ENCODE data around the gene HPSE2. TPM values are rescaled to one million over a fixed set of nuclear protein-coding genes. Genes with fewer than 3 reads are reported as not detected.

The HPSE2 gene
- total and polyA plus RNA-seq, 4 donors, result 0.05 TPM; not detected in 3

DNA sequence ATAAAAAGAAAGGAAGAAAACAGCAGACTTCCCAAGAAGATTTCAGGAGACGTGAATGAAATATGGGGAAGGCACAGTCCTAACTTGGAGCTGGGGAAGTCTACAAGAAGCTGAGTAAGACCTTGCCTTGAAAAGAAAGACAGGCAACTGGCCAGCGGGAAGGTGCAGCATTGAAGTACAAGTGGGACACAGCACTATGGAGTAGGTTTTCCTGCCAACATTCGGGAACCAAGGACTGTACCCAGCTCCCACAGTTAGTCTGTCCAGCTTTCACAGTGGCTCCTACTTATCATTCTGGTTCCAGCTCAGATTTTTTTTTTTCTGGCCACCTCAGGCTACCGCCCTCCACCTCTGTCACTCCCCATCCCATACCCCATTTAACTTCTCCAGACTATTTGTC, 798.9 kb downstream of the HPSE2 start:
- WGBS, result 100% methylated on average over 4 of the region's 4 CpGs
- Histone ChIP-seq H3K27ac (ENCODE audit: low read depth in 1 of 2, low read length in 2 of 2) (no peak overlapping the region), H3K36me3 (ENCODE audit: control insufficient read depth in 4 of 4, insufficient read depth in 3 of 4, low read depth in 1 of 4, low read length in 3 of 4) (peaks cover 17 to 42% (median 28%) of the 10 kb centered on the region in 4 donors), H3K4me1 (ENCODE audit: control insufficient read depth in 4 of 4, insufficient read depth in 4 of 4, low read length in 3 of 4) (no peaks in the 10 kb centered on the region), H3K27me3 (ENCODE audit: control insufficient read depth in 4 of 4, insufficient read depth in 4 of 4, low read length in 3 of 4) (no peaks in the 10 kb centered on the region), H3K4me3 (ENCODE audit: low read depth in 1 of 3, low read length in 3 of 3) (no peak overlapping the region), H3K9ac (ENCODE audit: low read depth in 1 of 2, low read length in 2 of 2) (no peak overlapping the region), H3K9me3 (ENCODE audit: control insufficient read depth in 4 of 4, low read length in 3 of 4) (no peaks in the 10 kb centered on the region)
- DNase-seq (ENCODE audit: low spot score), result no peak
- TF ChIP-seq TAF1 (conservative IDR thresholded peaks at IDR 0.05) (no peak), RAD21 (IDR thresholded peaks at IDR 0.05) (no peak), REST (IDR thresholded peaks at IDR 0.05) (no peak), SP1 (IDR thresholded peaks at IDR 0.05) (no peak), NR2F2 (IDR thresholded peaks at IDR 0.05) (no peak)

- Histone ChIP-seq H3K4me1 (ENCODE audit: control insufficient read depth in 4 of 4, insufficient read depth in 4 of 4, low read length in 3 of 4) (no peaks in the 10 kb centered on the region), H3K27me3 (ENCODE audit: control insufficient read depth in 4 of 4, insufficient read depth in 4 of 4, low read length in 3 of 4) (no peaks in the 10 kb centered on the region), H3K9me3 (ENCODE audit: control insufficient read depth in 4 of 4, low read length in 3 of 4) (no peaks in the 10 kb centered on the region), H3K4me3 (ENCODE audit: low read depth in 1 of 3, low read length in 3 of 3) (no peak overlapping the region), H3K36me3 (ENCODE audit: control insufficient read depth in 4 of 4, insufficient read depth in 3 of 4, low read depth in 1 of 4, low read length in 3 of 4) (peaks cover 26 to 47% (median 39%) of the 10 kb centered on the region in 4 donors), H3K9ac (ENCODE audit: low read depth in 1 of 2, low read length in 2 of 2) (no peak overlapping the region), H3K27ac (ENCODE audit: low read depth in 1 of 2, low read length in 2 of 2) (no peak overlapping the region)
- 98% methylated on average over 12 of the region's 12 CpGs for WGBS
- no peak for TF ChIP-seq JUND (IDR thresholded peaks at IDR 0.05)
- no peak for DNase-seq (ENCODE audit: low spot score)
These were observed 800.5 kb downstream of the HPSE2 start for GRCh38 chr10:98435178-98435577.

GRCh38 chr10:98433881-98434732, 801.5 kb downstream of the HPSE2 start:
- no peak overlapping the region for H3K9ac ChIP-seq (ENCODE audit: low read depth in 1 of 2, low read length in 2 of 2)
- no peak overlapping the region for H3K27ac ChIP-seq (ENCODE audit: low read depth in 1 of 2, low read length in 2 of 2)
- no peak overlapping the region for H3K4me3 ChIP-seq (ENCODE audit: low read depth in 1 of 3, low read length in 3 of 3)
- 96% methylated on average over 21 of the region's 21 CpGs for WGBS
- no peaks in the 10 kb centered on the region for H3K27me3 ChIP-seq (ENCODE audit: control insufficient read depth in 4 of 4, insufficient read depth in 4 of 4, low read length in 3 of 4)
- no peak for DNase-seq (ENCODE audit: low spot score)
- no peaks in the 10 kb centered on the region for H3K4me1 ChIP-seq (ENCODE audit: control insufficient read depth in 4 of 4, insufficient read depth in 4 of 4, low read length in 3 of 4)
- H3K9me3 ChIP-seq (ENCODE audit: control insufficient read depth in 4 of 4, low read length in 3 of 4), result no peaks in the 10 kb centered on the region
- peaks cover 33 to 53% (median 47%) of the 10 kb centered on the region in 4 donors for H3K36me3 ChIP-seq (ENCODE audit: control insufficient read depth in 4 of 4, insufficient read depth in 3 of 4, low read depth in 1 of 4, low read length in 3 of 4)
- TF ChIP-seq HNF4A (conservative IDR thresholded peaks at IDR 0.05) (no peak), SP1 (IDR thresholded peaks at IDR 0.05) (no peak), EGR1 (IDR thresholded peaks at IDR 0.05; ENCODE audit: low read depth in 2 of 2) (no peak), HNF4G (IDR thresholded peaks at IDR 0.05) (no peak), JUND (IDR thresholded peaks at IDR 0.05) (no peak), FOXA2 (IDR thresholded peaks at IDR 0.05) (no peak), FOXA1 (IDR thresholded peaks at IDR 0.05) (no peak), YY1 (IDR thresholded peaks at IDR 0.05) (no peak), REST (IDR thresholded peaks at IDR 0.05) (no peak), NR2F2 (IDR thresholded peaks at IDR 0.05) (no peak), GABPA (IDR thresholded peaks at IDR 0.05 in 1 of 2, conservative IDR thresholded peaks at IDR 0.05 in 1 of 2) (no peak), RAD21 (IDR thresholded peaks at IDR 0.05) (no peak), TAF1 (conservative IDR thresholded peaks at IDR 0.05) (no peak), RXRA (IDR thresholded peaks at IDR 0.05) (no peak), ATF3 (IDR thresholded peaks at IDR 0.05) (no peak)
- TF ChIP-seq, protein P1, sequence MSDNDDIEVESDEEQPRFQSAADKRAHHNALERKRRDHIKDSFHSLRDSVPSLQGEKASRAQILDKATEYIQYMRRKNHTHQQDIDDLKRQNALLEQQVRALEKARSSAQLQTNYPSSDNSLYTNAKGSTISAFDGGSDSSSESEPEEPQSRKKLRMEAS (IDR thresholded peaks at IDR 0.05), result no peak
- TF ChIP-seq, protein P2, sequence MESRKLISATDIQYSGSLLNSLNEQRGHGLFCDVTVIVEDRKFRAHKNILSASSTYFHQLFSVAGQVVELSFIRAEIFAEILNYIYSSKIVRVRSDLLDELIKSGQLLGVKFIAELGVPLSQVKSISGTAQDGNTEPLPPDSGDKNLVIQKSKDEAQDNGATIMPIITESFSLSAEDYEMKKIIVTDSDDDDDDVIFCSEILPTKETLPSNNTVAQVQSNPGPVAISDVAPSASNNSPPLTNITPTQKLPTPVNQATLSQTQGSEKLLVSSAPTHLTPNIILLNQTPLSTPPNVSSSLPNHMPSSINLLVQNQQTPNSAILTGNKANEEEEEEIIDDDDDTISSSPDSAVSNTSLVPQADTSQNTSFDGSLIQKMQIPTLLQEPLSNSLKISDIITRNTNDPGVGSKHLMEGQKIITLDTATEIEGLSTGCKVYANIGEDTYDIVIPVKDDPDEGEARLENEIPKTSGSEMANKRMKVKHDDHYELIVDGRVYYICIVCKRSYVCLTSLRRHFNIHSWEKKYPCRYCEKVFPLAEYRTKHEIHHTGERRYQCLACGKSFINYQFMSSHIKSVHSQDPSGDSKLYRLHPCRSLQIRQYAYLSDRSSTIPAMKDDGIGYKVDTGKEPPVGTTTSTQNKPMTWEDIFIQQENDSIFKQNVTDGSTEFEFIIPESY (IDR thresholded peaks at IDR 0.05), result no peak
